ENCODE measurements around the gene ERCC6L2.

Gene ERCC6L2

GRCh38 chr9:95978106-95978505, 102.6 kb downstream of the ERCC6L2 start:
- DNase-seq (ENCODE audit: low read depth in 2 of 2): no peak

DNA sequence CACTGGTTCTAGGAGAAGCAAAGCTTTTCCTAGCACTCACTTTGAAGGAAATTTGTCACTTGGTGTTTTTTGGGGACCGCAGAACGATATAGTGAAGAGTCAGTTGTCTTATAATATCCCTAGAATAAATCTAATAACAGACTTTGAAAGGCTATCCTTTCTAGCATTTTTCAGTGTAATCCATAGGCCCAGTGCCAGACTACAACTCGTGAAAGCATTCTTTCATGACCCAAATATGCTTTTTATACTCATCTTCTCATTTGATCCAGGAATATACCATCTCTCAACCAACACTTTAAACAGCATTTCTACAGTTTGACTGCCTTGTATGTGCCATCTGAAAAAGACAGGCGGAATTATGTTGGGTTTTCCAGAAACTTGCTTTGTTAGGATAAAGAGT, 104.0 kb downstream of the ERCC6L2 start:
- DNase-seq (ENCODE audit: low read depth in 2 of 2): no peak

DNA sequence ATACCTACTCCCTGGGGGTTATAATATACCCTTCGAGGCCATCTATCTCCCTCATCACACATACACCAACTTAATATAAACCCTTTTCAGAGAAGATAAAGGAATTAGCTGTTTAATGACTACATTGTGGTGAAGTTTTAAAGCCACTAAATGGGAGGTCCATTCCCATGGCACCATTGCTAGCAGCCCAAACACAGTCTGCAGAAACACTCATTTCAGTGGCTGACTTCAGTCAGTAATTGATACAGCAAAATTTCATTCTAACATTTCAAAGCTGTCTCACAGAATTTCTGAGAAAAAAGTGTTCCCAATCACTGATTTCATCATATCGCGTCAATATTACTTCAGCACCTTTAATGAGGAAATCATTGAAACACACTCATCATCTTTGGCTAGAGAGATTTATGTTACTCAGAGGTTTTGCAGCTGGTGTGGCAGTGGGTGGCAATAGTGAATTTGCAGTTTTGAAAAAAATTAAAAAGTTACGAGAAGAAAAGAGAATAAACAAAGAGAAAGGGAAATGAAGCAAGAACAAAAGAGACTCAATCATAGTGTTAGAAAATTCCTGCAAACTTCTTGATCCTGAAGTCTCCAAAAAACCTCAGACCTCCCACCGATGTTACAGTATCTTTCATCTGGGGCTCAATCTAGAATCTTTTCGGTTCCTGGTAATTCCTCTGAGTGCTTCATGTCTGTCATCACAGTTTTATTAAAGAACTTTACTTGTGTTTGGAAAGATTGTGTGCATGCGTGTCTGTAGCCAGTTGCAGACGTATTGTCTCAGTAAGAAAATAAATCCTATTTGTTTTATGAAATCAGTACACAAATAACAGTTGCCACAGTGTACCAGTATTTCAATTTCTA, 105.0 kb downstream of the ERCC6L2 start:
- DNase-seq (ENCODE audit: low read depth in 2 of 2): no peak

DNA sequence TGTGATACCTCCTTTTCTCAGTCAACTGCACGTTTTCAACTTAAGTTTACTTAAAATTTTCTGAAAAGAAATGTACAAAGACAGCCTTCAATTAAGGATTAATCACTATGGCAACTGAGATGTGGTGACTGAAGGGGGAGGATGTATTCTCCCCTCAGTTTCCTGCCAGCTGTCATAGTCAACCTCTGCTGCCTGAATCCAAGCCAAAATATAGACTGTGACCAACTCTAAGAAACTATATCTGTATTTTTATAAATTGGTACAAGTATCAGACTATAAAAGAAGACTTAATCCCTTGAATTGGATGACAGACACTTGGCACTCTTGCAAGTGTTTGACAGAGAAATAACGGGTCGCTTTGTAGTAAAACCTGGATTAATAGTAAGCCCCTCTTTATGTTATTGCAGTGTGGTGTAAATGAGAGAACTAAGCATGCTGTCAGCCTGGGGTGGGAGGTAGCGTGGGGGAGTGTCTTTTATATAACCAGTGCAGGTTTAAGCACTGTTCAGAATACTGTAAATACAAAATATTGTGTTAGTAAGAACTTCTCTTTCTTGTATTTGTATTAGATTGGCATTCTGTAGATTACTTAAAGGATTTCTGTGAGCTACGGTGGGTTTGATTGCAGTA, 106.4 kb downstream of the ERCC6L2 start:
- no peak for DNase-seq (ENCODE audit: low read depth in 2 of 2)

- DNase-seq (ENCODE audit: low read depth in 2 of 2): no peak
These were observed 110.1 kb downstream of the ERCC6L2 start for GRCh38 chr9:95985440-95986055.

DNA sequence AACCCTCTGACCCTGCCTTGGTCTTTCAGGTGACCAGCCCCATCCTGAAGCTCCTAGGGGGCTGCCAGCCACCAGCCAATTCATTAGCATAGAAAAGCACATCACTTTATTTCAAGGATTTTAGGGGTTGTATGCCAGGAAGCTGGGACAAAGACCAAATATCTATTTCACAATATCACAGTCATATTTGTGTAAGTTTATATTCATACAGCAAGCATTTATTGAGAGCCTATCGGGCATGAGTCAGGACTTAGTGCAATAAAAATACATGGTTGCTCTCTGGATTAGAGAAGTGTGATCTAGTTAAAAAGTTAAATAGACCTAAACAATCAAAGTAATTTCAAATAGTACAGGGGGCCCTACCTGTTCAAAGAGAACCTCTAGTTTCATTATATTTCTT, 113.8 kb downstream of the ERCC6L2 start:
- DNase-seq (ENCODE audit: low read depth in 2 of 2): no peak

- DNase-seq (ENCODE audit: low read depth in 2 of 2): no peak
These were observed 115.8 kb downstream of the ERCC6L2 start for GRCh38 chr9:95991326-95991725.

- DNase-seq (ENCODE audit: low read depth in 2 of 2): no peak
These were observed 117.0 kb downstream of the ERCC6L2 start for GRCh38 chr9:95992536-95992935.

- DNase-seq (ENCODE audit: low read depth in 2 of 2): peak in 1 of 2 donors; percentile 19
These were observed 117.8 kb downstream of the ERCC6L2 start for GRCh38 chr9:95993337-95993736.

- DNase-seq (ENCODE audit: low read depth in 2 of 2): no peak
These were observed 123.9 kb downstream of the ERCC6L2 start for GRCh38 chr9:95999390-95999789.

GRCh38 chr9:96004379-96004778, 128.9 kb downstream of the ERCC6L2 start:
- DNase-seq (ENCODE audit: low read depth in 2 of 2): no peak

- no peak for DNase-seq (ENCODE audit: low read depth in 2 of 2)
These were observed 130.9 kb downstream of the ERCC6L2 start for GRCh38 chr9:96006296-96006879.

GRCh38 chr9:96006961-96007360, 131.5 kb downstream of the ERCC6L2 start:
- no peak for DNase-seq (ENCODE audit: low read depth in 2 of 2)

- no peak for DNase-seq (ENCODE audit: low read depth in 2 of 2)
These were observed 133.2 kb downstream of the ERCC6L2 start for GRCh38 chr9:96008502-96009222.

GRCh38 chr9:96009223-96009602, 133.7 kb downstream of the ERCC6L2 start:
- no peak for DNase-seq (ENCODE audit: low read depth in 2 of 2)

- peak; percentile 59 to 65 for DNase-seq (ENCODE audit: low read depth in 2 of 2)
These were observed 134.4 kb downstream of the ERCC6L2 start for GRCh38 chr9:96009690-96010472.

DNA sequence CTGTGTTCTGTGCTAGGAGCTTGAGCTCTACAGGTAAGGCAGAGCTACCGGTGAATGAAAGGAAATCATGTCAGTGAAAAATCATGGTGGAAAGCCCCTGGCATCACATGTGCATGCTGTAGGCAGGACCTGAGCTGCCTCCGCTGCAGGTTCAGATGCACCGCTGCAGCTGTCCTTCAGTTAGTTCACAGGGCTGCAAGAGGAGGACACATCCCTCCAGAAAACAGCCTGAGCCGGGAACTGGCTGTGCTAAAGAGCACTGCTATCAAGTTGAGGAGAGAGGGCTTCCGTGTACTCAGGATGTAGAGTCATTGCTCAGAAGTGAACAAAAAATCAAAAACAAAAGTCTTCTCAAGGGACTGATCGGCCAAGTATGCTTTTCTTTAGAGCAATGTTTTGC, 138.6 kb downstream of the ERCC6L2 start:
- no peak for DNase-seq (ENCODE audit: low read depth in 2 of 2)

DNA sequence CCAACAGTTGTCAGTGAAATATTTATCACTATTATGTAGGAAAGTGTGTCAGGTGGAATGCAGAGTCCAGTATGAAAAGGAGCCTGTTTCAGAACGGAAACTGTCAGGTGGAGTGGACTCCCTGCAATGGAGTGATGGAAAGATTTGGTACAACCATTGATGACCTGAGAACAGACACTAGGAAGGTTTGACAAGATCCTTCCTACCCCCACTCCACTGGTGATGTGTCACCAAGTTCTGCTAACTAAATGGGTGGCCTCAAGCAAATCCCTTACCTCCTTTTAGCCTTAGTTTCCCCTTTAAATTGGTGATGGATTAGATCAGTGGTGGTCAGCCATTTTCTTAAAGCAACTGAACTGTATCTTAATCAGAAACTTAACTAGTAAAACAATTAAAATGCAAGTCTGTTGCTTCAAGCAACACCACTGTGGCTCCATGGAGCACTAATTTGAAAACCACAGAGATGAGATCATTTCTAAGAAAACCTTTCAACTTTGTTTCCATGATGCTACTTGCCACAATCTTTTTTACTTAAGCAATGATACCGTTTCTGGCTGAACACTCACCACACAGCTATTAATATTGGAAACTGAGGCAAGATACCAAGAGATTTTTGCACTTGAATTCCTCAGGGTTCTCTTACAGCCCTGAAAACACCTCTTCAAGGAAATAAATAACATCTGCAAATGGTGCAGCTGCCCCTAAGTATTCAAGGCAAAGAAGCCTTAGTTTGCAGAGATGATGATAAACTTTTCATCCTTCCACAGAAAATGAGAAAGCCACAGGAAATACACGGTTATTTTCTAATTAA, 140.6 kb downstream of the ERCC6L2 start:
- peak; percentile 34 to 53 for DNase-seq (ENCODE audit: low read depth in 2 of 2)
